Dedifferentiated amniotic fluid mesenchymal stem cell (primary cell): ENCODE results near the gene COL6A3.

ENCODE experiments used
- DNase-seq: peaks from one replicate; pipeline ENCODE4 v3.0.0-alpha.2; 2016; ENCODE audit errors: extremely low spot score

Gene COL6A3

GRCh38 chr2:237350070-237350469 is 63.9 kb downstream of the COL6A3 start:
- DNase-seq: no peak

- DNase-seq: no peak
Measured at GRCh38 chr2:237348281-237348865, 65.6 kb downstream of the COL6A3 start.

GRCh38 chr2:237345891-237346640 is 67.9 kb downstream of the COL6A3 start:
- no peak for DNase-seq

- DNase-seq: no peak
Measured at GRCh38 chr2:237345411-237345810, 68.6 kb downstream of the COL6A3 start.

- no peak for DNase-seq
Measured at GRCh38 chr2:237344942-237345341, 69.0 kb downstream of the COL6A3 start.

GRCh38 chr2:237343993-237344392 is 70.0 kb downstream of the COL6A3 start:
- no peak for DNase-seq

GRCh38 chr2:237341872-237342271 is 72.1 kb downstream of the COL6A3 start:
- no peak for DNase-seq

GRCh38 chr2:237337586-237337985 is 76.4 kb downstream of the COL6A3 start:
- no peak for DNase-seq

- DNase-seq: no peak
Measured at GRCh38 chr2:237336131-237336530, 77.8 kb downstream of the COL6A3 start.

GRCh38 chr2:237333748-237334147 is 80.2 kb downstream of the COL6A3 start:
- DNase-seq: no peak

- no peak for DNase-seq
Measured at GRCh38 chr2:237330541-237330940, 83.4 kb downstream of the COL6A3 start.

- DNase-seq: no peak
Measured at GRCh38 chr2:237327175-237327950, 86.6 kb downstream of the COL6A3 start.

- DNase-seq: no peak
Measured at GRCh38 chr2:237326266-237327171, 87.4 kb downstream of the COL6A3 start.

GRCh38 chr2:237324837-237325236 is 89.1 kb downstream of the COL6A3 start:
- no peak for DNase-seq

- DNase-seq: no peak
Measured at GRCh38 chr2:237324405-237324831, 89.5 kb downstream of the COL6A3 start.

- no peak for DNase-seq
Measured at GRCh38 chr2:237323656-237324055, 90.3 kb downstream of the COL6A3 start.

GRCh38 chr2:237322564-237322963 is 91.4 kb downstream of the COL6A3 start:
- DNase-seq: no peak

GRCh38 chr2:237321746-237322145 is 92.2 kb downstream of the COL6A3 start:
- DNase-seq: no peak

GRCh38 chr2:237320801-237321560 is 93.0 kb downstream of the COL6A3 start:
- no peak for DNase-seq

GRCh38 chr2:237319887-237320286 is 94.1 kb downstream of the COL6A3 start:
- no peak for DNase-seq
